Neuronal stem cell (in vitro differentiated cells): ENCODE measurements around the gene LSM6.

Experiments used
- DNase-seq: peaks from one replicate; pipeline ENCODE4 v3.0.0-alpha.2; 2013; ENCODE audit warnings: low spot score
- H2AFZ ChIP-seq: one replicate; pipeline ENCODE4 v1.6.1; 2013; ENCODE audit warnings: mild to moderate bottlenecking, low read length, inconsistent platforms
- H2AK5ac ChIP-seq: 2 replicates; pipeline ENCODE4 v1.6.1; 2013; ENCODE audit warnings: low read depth, mild to moderate bottlenecking, inconsistent platforms, low read length, moderate library complexity, mixed read lengths
- H2BK120ac ChIP-seq: 2 replicates; pipeline ENCODE4 v1.6.1; 2013; ENCODE audit warnings: low read depth, mild to moderate bottlenecking, inconsistent platforms, low read length, moderate library complexity, mixed read lengths
- H2BK12ac ChIP-seq: one replicate; pipeline ENCODE4 v1.6.1; 2013; ENCODE audit warnings: low read length, inconsistent platforms
- H2BK15ac ChIP-seq: 2 replicates; pipeline ENCODE4 v1.6.1; 2013; ENCODE audit warnings: mild to moderate bottlenecking, low read length, inconsistent platforms, mixed read lengths
- H2BK5ac ChIP-seq: one replicate; pipeline ENCODE4 v1.6.1; 2013; ENCODE audit warnings: inconsistent platforms, mild to moderate bottlenecking, low read length, moderate library complexity
- H3K14ac ChIP-seq: one replicate; pipeline ENCODE4 v1.6.1; 2013; ENCODE audit warnings: low read length, inconsistent platforms
- H3K18ac ChIP-seq: 2 replicates; pipeline ENCODE4 v1.6.1; 2013; ENCODE audit warnings: low read length, inconsistent platforms
- H3K23ac ChIP-seq: 2 replicates; pipeline ENCODE4 v1.6.1; 2013; ENCODE audit warnings: low read depth, mild to moderate bottlenecking, mixed read lengths, low read length, inconsistent platforms; ENCODE audit not compliant: poor library complexity
- H3K27ac ChIP-seq: replicated peaks from 3 replicates; pipeline ENCODE4 v1.5.1; 2013; ENCODE audit warnings: low read length, inconsistent platforms
- H3K27me3 ChIP-seq, 3 experiments: 2 replicates each; pipeline ENCODE4 v1.6.1; 2013; ENCODE audit warnings: low read length in 3 of 3, mild to moderate bottlenecking in 2 of 3, inconsistent platforms in 1 of 3, low read depth in 1 of 3, mixed read lengths in 1 of 3, moderate library complexity in 1 of 3; ENCODE audit not compliant: control insufficient read depth in 3 of 3, insufficient read depth in 3 of 3
- H3K36me3 ChIP-seq, 2 donors: replicated peaks in 1 of 2; 2 replicates each; pipeline ENCODE4 v1.6.1; 2013; ENCODE audit warnings: low read length in 2 of 2; ENCODE audit not compliant: control insufficient read depth in 2 of 2, insufficient read depth in 2 of 2
- H3K4ac ChIP-seq: 2 replicates; pipeline ENCODE4 v1.6.1; 2013; ENCODE audit warnings: inconsistent platforms, mild to moderate bottlenecking, low read length, moderate library complexity
- H3K4me1 ChIP-seq, 2 donors: 1 replicate in 1 of 2; 2 replicates in 1 of 2; pipeline ENCODE4 v1.6.1; 2013; ENCODE audit warnings: low read length in 2 of 2, low read depth in 1 of 2; ENCODE audit not compliant: control insufficient read depth in 2 of 2, insufficient read depth in 1 of 2
- H3K4me2 ChIP-seq: one replicate; pipeline ENCODE4 v1.6.1; 2013; ENCODE audit warnings: mild to moderate bottlenecking, low read length, inconsistent platforms; ENCODE audit not compliant: insufficient read depth, poor library complexity, severe bottlenecking
- H3K4me3 ChIP-seq, 2 donors: 2 replicates each; pipeline ENCODE4 v1.5.1; 2013; ENCODE audit warnings: low read length in 2 of 2, mild to moderate bottlenecking in 2 of 2, inconsistent platforms in 1 of 2, moderate library complexity in 1 of 2
- H3K79me1 ChIP-seq: one replicate; pipeline ENCODE4 v1.6.1; 2013; ENCODE audit warnings: low read depth, mild to moderate bottlenecking, inconsistent platforms, low read length, moderate library complexity
- H3K9ac ChIP-seq: one replicate; pipeline ENCODE4 v1.6.1; 2013; ENCODE audit warnings: mild to moderate bottlenecking, low read depth, low read length, inconsistent platforms; ENCODE audit not compliant: poor library complexity
- H3K9me3 ChIP-seq, 2 donors: replicated peaks in 1 of 2; 2 replicates each; pipeline versions ENCODE3 to v1.6.1; 2013; ENCODE audit warnings: low read length in 2 of 2, mild to moderate bottlenecking in 2 of 2, inconsistent platforms in 1 of 2, low read depth in 1 of 2, mixed read lengths in 1 of 2, moderate library complexity in 1 of 2; ENCODE audit not compliant: control insufficient read depth in 2 of 2, insufficient read depth in 1 of 2
- H4K8ac ChIP-seq: one replicate; pipeline ENCODE4 v1.6.1; 2013; ENCODE audit warnings: low read depth, mild to moderate bottlenecking, inconsistent platforms, low read length, moderate library complexity
- H4K91ac ChIP-seq: one replicate; pipeline ENCODE4 v1.6.1; 2013; ENCODE audit warnings: low read length, low read depth, mild to moderate bottlenecking, inconsistent platforms; ENCODE audit not compliant: poor library complexity
- WGBS, 2 donors: extraction: QIAGEN DNeasy Blood & Tissue Kit; methylation state at CpG; one replicate each; pipeline ENCODE4 v1.1.7; 2013; ENCODE audit warnings: missing lambda C conversion rate in 2 of 2, mixed read lengths in 1 of 2; ENCODE audit not compliant: insufficient read length in 2 of 2, insufficient replicate concordance in 1 of 2; ENCODE audit errors: extremely low coverage in 2 of 2; 5-methylcytosine and 5-hydroxymethylcytosine counted together

Gene LSM6

DNA sequence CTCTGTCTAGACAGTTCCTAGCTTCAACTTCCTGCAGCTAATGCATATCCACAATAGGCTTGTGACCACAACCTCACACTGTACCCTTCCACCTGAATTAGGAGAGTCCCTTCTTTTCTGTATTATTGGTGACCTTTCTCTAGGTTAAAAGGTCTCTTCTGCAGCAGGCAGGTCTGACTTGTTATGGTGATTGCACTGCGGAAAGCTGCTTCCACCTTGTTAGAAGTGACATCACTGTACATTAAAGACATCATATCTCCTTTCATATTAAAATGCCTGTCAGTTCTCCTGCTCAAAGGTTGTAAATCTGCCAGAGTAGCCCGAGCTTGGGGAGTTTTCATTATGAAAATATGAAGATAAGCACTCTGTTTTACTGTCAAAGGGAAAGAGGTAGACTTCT is 21.5 kb upstream of the LSM6 start:
- Histone ChIP-seq H3K23ac (no peak overlapping the region), H2BK5ac (no peak overlapping the region), H4K91ac (no peak overlapping the region), H2AK5ac (no peak overlapping the region), H3K4ac (no peak overlapping the region), H3K9me3 (no peaks in the 10 kb centered on the region), H2BK120ac (no peak overlapping the region), H3K9ac (no peak overlapping the region), H3K14ac (no peak overlapping the region), H3K27me3 (peaks cover 0 to 19% (median 0%) of the 10 kb centered on the region in 3 experiments), H2AFZ (no peak overlapping the region), H2BK12ac (no peak overlapping the region), H3K36me3 (no peaks in the 10 kb centered on the region), H3K18ac (no peak overlapping the region), H4K8ac (no peak overlapping the region), H3K79me1 (no peaks in the 10 kb centered on the region), H3K27ac (no peak overlapping the region), H3K4me3 (no peak overlapping the region), H3K4me2 (no peak overlapping the region), H3K4me1 (no peaks in the 10 kb centered on the region), H2BK15ac (no peak overlapping the region)
- WGBS, 2 donors = no CpG with 5 or more reads among the region's 2 CpGs
- no peak for DNase-seq

DNA sequence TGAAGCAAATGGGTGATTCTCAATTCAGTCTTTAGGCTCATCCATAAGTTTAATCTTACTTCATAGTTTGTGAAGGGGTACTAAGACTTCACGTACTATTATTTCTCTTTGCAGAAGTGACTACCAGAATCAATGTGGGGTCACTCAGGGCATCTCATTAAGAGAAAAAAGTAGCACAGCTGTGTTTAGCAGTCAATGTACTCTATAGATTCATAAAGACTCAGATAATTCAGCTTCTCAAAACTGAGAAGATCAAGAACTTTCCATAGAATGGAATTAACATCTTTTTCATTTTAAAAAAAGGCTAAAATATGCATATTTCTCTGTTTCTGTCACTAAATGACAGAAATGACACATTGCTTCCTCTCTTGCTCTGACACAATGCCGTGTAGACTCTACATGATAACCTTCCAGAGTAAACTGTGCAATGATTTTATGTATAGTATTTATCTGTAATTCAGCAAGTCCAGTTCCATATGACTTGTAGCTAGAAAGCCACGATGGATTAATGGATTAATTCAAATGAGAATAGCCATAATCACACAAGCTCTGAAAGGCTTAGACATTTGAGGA is 20.3 kb upstream of the LSM6 start:
- Histone ChIP-seq H3K14ac (no peak overlapping the region), H3K9me3 (no peaks in the 10 kb centered on the region), H3K23ac (no peak overlapping the region), H2BK12ac (no peak overlapping the region), H2BK5ac (no peak overlapping the region), H2AK5ac (no peak overlapping the region), H2AFZ (no peak overlapping the region), H3K27ac (no peak overlapping the region), H4K8ac (no peak overlapping the region), H3K4ac (no peak overlapping the region), H2BK15ac (no peak overlapping the region), H3K18ac (no peak overlapping the region), H2BK120ac (no peak overlapping the region), H3K9ac (no peak overlapping the region), H3K36me3 (no peaks in the 10 kb centered on the region), H3K4me2 (no peak overlapping the region), H4K91ac (no peak overlapping the region), H3K4me1 (no peaks in the 10 kb centered on the region), H3K79me1 (no peaks in the 10 kb centered on the region), H3K4me3 (no peak overlapping the region), H3K27me3 (peaks cover 0 to 19% (median 0%) of the 10 kb centered on the region in 3 experiments)
- DNase-seq = no peak
- WGBS, 2 donors = no CpG with 5 or more reads among the region's 3 CpGs

DNA sequence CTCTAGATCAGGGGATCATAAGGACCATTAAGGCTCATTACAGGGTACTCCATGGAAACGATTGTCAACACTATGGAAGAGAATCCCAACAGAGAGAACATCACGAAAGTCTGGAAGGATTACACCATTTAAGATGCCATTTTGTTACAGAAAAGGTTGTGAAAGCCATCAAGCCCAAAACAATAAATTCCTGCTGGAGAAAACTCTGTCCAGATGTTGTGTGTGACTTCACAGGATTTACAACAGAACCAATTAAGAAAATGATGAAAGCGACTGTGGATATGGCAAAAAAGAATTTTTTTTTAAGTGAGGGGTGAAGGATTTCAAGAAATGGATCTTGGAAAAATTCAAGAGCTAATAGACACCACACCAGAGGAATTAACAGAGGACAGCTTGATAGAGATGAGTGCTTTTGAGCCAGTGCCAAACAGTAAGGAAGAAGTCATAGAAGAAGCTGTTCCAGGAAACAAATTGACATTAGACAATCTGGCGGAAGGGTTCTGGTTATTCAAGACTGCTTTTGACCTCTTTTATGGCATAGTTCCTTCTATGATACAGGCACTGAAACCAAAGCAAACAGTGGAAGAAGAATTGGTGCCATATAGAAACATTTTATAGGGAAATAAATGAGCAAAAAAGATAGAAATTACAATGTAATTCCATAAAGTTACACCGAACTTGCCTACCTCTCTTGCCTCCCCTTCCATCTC is 17.3 kb upstream of the LSM6 start:
- H4K91ac ChIP-seq = no peak overlapping the region
- H2AFZ ChIP-seq = no peak overlapping the region
- no peaks in the 10 kb centered on the region for H3K9me3 ChIP-seq
- no peak overlapping the region for H3K4me2 ChIP-seq
- H2BK15ac ChIP-seq = no peak overlapping the region
- H3K9ac ChIP-seq = no peak overlapping the region
- H3K18ac ChIP-seq = no peak overlapping the region
- H3K27ac ChIP-seq = no peak overlapping the region
- H3K36me3 ChIP-seq = no peaks in the 10 kb centered on the region
- H3K14ac ChIP-seq = no peak overlapping the region
- no peak overlapping the region for H3K23ac ChIP-seq
- H3K4ac ChIP-seq = no peak overlapping the region
- no peaks in the 10 kb centered on the region for H3K4me1 ChIP-seq
- H2BK5ac ChIP-seq = no peak overlapping the region
- no peak overlapping the region for H2AK5ac ChIP-seq
- no peak overlapping the region for H4K8ac ChIP-seq
- no peak overlapping the region for H2BK120ac ChIP-seq
- DNase-seq = no peak
- no peak overlapping the region for H2BK12ac ChIP-seq
- WGBS, 2 donors = no CpG with 5 or more reads among the region's 5 CpGs
- H3K79me1 ChIP-seq = no peaks in the 10 kb centered on the region
- peaks cover 0 to 17% (median 0%) of the 10 kb centered on the region in 3 experiments for H3K27me3 ChIP-seq
- H3K4me3 ChIP-seq = no peak overlapping the region

DNA sequence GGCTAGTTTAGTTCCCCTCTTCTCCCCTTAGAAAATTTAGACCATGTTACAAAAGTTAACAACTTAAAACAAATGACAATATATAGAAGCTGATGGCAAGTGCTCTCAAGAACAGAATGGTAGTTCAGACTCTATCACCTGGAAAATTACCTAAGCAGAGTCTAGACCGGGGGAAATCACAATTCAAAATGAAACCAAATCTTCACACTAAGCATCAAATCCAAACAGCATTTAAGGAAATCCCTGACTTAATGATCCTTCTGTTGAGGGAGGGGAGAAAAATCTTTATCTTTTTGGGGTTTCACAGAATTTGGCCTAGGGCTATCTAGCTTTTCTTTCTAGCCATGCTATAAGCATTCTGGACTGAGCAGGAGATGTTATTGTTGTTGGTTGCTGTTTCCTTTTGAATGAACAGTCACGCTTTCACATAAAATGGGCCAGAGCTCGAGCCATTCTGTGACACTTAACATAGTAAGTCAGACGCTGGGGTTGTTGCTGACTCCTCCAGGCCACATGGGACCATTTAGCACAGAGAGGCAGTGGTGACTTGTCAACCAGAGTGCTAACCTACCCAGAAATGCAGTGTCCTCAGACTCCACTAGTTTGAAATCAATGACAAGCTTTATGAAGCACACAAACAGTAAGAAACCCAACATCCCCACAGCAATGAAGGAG is 16.0 kb upstream of the LSM6 start:
- no peaks in the 10 kb centered on the region for H3K79me1 ChIP-seq
- H3K9me3 ChIP-seq = no peaks in the 10 kb centered on the region
- H3K4me2 ChIP-seq = no peak overlapping the region
- H3K4me1 ChIP-seq = no peaks in the 10 kb centered on the region
- no peak overlapping the region for H4K8ac ChIP-seq
- H3K9ac ChIP-seq = no peak overlapping the region
- no peak overlapping the region for H4K91ac ChIP-seq
- no peak overlapping the region for H2BK15ac ChIP-seq
- H3K14ac ChIP-seq = no peak overlapping the region
- DNase-seq = no peak
- no peak overlapping the region for H2AK5ac ChIP-seq
- H3K27ac ChIP-seq = no peak overlapping the region
- no CpG with 5 or more reads among the region's 4 CpGs for WGBS, 2 donors
- H3K4ac ChIP-seq = no peak overlapping the region
- H2BK120ac ChIP-seq = no peak overlapping the region
- no peak overlapping the region for H3K23ac ChIP-seq
- no peak overlapping the region for H2AFZ ChIP-seq
- H2BK5ac ChIP-seq = no peak overlapping the region
- H3K18ac ChIP-seq = no peak overlapping the region
- H2BK12ac ChIP-seq = no peak overlapping the region
- no peaks in the 10 kb centered on the region for H3K36me3 ChIP-seq
- H3K4me3 ChIP-seq = no peak overlapping the region
- peaks cover 0 to 9% (median 0%) of the 10 kb centered on the region in 3 experiments for H3K27me3 ChIP-seq
